ENCODE results near the gene HADH.

HADH gene

DNA sequence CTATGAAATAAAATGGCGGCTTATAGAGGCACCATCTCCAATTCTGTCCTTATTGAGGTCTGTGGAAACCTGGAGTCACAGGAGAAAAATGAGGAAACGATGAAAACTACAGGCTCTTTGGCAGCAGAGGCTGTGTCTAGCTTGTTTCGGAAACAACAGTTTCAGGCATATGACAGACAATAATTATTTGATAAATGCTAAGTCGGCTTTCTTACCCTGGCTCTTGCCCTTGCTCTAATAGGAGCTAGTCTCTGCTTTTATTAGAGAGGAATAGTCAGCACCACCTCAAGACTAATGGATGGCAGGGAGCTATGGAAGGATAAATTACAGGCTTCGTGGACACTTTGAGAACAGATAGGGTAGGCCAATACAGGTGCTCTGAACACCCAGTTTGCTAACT lies 24.3 kb downstream of the HADH start:
- Histone ChIP-seq H3K27me3 (ENCODE audit: insufficient read depth, low read length) (no peaks in the 10 kb centered on the region), H3K27ac (ENCODE audit: low read length) (no peak overlapping the region), H3K4me1 (ENCODE audit: insufficient read depth, low read length) (no peaks in the 10 kb centered on the region), H3K9me3 (ENCODE audit: insufficient read depth, low read depth, low read length) (no peaks in the 10 kb centered on the region), H3K4me3 (ENCODE audit: low read length) (no peak overlapping the region), H3K36me3 (ENCODE audit: insufficient read depth, low read depth, low read length) (peaks cover 54% of the 10 kb centered on the region), H3K9ac (ENCODE audit: low read depth, low read length) (no peak overlapping the region)

GRCh38 chr4:108018040-108018883 lies 28.6 kb downstream of the HADH start:
- no peaks in the 10 kb centered on the region for H3K27me3 ChIP-seq (ENCODE audit: insufficient read depth, low read length)
- H3K9ac ChIP-seq (ENCODE audit: low read depth, low read length): no peak overlapping the region
- no peaks in the 10 kb centered on the region for H3K4me1 ChIP-seq (ENCODE audit: insufficient read depth, low read length)
- no peak overlapping the region for H3K27ac ChIP-seq (ENCODE audit: low read length)
- H3K9me3 ChIP-seq (ENCODE audit: insufficient read depth, low read depth, low read length): no peaks in the 10 kb centered on the region
- no peak overlapping the region for H3K4me3 ChIP-seq (ENCODE audit: low read length)
- peaks cover 58% of the 10 kb centered on the region for H3K36me3 ChIP-seq (ENCODE audit: insufficient read depth, low read depth, low read length)

DNA sequence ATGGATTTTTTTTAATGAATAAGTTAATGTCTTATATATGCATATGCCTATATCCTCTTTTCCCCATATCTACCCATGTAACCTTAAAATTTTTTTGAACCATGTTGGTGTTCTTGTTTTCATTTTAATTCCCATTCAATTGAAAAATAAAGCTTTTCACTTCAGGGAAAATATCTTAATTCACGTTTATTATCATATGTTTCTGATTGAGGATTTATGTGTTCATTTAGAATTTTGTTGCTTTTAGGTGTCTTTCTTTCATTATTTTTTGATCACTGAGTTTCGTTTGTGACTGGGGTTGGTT lies 29.1 kb downstream of the HADH start:
- Histone ChIP-seq H3K27ac (ENCODE audit: low read length) (no peak overlapping the region), H3K9me3 (ENCODE audit: insufficient read depth, low read depth, low read length) (no peaks in the 10 kb centered on the region), H3K4me1 (ENCODE audit: insufficient read depth, low read length) (no peaks in the 10 kb centered on the region), H3K4me3 (ENCODE audit: low read length) (no peak overlapping the region), H3K27me3 (ENCODE audit: insufficient read depth, low read length) (no peaks in the 10 kb centered on the region), H3K36me3 (ENCODE audit: insufficient read depth, low read depth, low read length) (peaks cover 63% of the 10 kb centered on the region), H3K9ac (ENCODE audit: low read depth, low read length) (no peak overlapping the region)

DNA sequence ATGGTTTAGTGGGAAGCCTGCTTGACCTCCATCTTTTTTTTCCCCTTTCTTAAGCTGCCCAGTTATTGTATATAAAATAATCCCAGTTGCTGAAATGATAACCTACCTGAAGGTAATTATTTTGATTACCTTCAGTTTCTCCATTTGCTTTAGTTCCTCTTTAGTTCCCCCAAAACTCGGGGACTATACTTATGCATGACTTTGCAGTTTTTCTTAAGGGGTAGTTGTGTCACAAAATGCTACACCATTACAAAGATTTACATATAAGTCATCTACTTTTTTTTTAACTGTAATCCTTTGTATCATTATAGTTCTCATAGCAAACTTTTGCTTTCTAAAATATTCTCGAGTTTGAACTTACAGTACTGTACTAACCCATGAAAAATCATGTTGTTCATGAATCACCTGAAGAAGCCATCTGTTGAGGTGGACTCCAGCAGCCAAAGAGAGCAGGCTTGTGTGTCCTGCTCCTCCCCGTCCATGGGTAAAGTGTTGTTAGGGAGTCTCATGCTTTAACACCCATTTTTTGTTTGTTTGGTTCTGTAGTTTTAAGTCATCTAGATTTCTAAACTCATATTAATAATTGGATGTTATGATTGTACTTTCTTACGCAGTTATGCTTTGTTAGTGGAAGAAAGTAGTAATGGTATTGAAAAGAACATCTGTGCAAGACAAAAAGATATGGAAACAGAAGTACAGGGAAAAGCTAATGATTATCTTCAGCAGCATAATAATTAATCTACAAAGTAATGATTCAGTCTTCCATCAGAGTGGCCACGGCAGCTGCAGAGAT lies 34.6 kb downstream of the HADH start:
- no peaks in the 10 kb centered on the region for H3K27me3 ChIP-seq (ENCODE audit: insufficient read depth, low read length)
- no peak overlapping the region for H3K9ac ChIP-seq (ENCODE audit: low read depth, low read length)
- H3K4me1 ChIP-seq (ENCODE audit: insufficient read depth, low read length): no peaks in the 10 kb centered on the region
- no peaks in the 10 kb centered on the region for H3K9me3 ChIP-seq (ENCODE audit: insufficient read depth, low read depth, low read length)
- peaks cover 71% of the 10 kb centered on the region for H3K36me3 ChIP-seq (ENCODE audit: insufficient read depth, low read depth, low read length)
- no peak overlapping the region for H3K4me3 ChIP-seq (ENCODE audit: low read length)
- H3K27ac ChIP-seq (ENCODE audit: low read length): no peak overlapping the region

- H3K4me1 ChIP-seq (ENCODE audit: insufficient read depth, low read length): no peaks in the 10 kb centered on the region
- no peak overlapping the region for H3K27ac ChIP-seq (ENCODE audit: low read length)
- no peaks in the 10 kb centered on the region for H3K27me3 ChIP-seq (ENCODE audit: insufficient read depth, low read length)
- H3K36me3 ChIP-seq (ENCODE audit: insufficient read depth, low read depth, low read length): peaks cover 67% of the 10 kb centered on the region
- H3K9ac ChIP-seq (ENCODE audit: low read depth, low read length): no peak overlapping the region
- no peak overlapping the region for H3K4me3 ChIP-seq (ENCODE audit: low read length)
- H3K9me3 ChIP-seq (ENCODE audit: insufficient read depth, low read depth, low read length): no peaks in the 10 kb centered on the region
Measured at GRCh38 chr4:108024878-108025165, 35.1 kb downstream of the HADH start.

DNA sequence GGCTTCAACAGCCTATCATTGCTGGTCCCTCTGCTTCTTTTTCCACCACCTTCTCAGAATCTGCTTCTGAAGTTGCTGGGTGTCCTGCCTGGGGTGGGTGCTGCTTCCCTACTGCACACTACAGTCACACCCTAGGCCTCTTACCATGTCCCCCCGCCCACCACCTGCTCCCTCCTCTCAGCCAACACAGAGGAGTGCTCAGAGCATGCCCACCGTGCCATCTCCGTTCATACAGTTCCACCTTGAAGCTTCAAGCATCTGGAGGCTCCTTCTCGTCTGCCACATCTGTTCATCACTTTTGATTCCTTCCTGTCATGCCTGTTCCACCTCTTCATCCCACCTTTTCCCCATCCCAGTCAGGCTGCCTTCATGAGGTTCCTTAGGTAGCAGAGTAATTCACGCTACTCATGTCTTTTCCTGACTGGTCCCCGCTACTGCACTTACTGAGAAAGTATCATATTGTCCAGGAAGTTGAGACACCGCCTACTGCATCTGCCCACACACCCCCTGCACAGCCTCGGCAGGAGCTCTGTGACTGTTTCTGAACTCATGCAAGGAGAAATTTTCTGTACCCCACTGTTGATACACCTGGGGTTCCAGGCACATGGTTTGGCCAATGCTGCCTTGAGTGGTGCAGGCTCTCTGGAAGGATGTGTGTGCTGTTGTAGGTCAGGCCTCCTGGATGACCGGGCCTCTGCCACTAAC lies 39.5 kb downstream of the HADH start:
- Histone ChIP-seq H3K9me3 (ENCODE audit: insufficient read depth, low read depth, low read length) (no peaks in the 10 kb centered on the region), H3K4me1 (ENCODE audit: insufficient read depth, low read length) (no peaks in the 10 kb centered on the region), H3K36me3 (ENCODE audit: insufficient read depth, low read depth, low read length) (peaks cover 52% of the 10 kb centered on the region), H3K9ac (ENCODE audit: low read depth, low read length) (no peak overlapping the region), H3K4me3 (ENCODE audit: low read length) (no peak overlapping the region), H3K27ac (ENCODE audit: low read length) (no peak overlapping the region), H3K27me3 (ENCODE audit: insufficient read depth, low read length) (no peaks in the 10 kb centered on the region)

DNA sequence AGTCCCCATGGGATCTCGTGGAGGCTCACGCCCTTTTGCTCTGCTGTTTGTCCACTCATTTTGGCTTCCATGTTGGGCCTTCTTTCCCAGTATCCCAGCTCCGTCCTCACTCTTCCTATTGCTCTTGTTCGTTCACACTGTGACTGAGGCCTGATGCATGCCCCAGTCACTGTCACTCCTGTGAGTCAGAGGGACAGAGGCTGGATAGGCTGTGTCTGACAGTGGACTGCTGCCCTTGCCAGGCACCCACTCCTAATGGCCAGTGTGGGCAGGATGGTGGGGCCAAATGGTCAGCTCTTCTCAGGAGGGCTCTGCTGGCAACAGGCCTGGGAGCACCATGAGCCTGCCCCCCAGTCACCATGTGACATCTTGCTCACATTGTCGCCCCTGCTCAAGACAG lies 40.0 kb downstream of the HADH start:
- H3K36me3 ChIP-seq (ENCODE audit: insufficient read depth, low read depth, low read length): peaks cover 52% of the 10 kb centered on the region
- H3K9ac ChIP-seq (ENCODE audit: low read depth, low read length): no peak overlapping the region
- no peaks in the 10 kb centered on the region for H3K4me1 ChIP-seq (ENCODE audit: insufficient read depth, low read length)
- H3K9me3 ChIP-seq (ENCODE audit: insufficient read depth, low read depth, low read length): no peaks in the 10 kb centered on the region
- no peak overlapping the region for H3K27ac ChIP-seq (ENCODE audit: low read length)
- no peak overlapping the region for H3K4me3 ChIP-seq (ENCODE audit: low read length)
- H3K27me3 ChIP-seq (ENCODE audit: insufficient read depth, low read length): no peaks in the 10 kb centered on the region

DNA sequence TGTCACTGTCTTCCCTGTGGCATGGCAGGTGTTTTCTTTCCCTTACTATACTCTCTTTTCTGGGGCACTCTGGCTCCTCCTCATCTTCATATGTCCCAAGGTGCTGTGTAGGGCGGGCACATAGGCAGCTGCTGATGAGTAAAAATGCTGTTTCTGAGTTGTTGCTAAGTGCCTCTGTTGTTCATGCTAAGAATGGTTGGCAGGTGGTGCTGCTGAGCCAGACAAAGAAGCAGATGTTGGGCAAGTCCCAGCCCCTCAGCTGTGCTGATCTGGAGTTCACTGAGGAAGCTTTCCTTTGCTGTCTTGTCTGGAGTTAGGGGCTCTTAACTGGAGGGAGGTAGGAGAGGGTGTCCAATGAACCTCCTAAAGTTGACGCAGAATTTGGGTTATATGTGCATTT lies 40.6 kb downstream of the HADH start:
- no peak overlapping the region for H3K9ac ChIP-seq (ENCODE audit: low read depth, low read length)
- no peak overlapping the region for H3K27ac ChIP-seq (ENCODE audit: low read length)
- no peak overlapping the region for H3K4me3 ChIP-seq (ENCODE audit: low read length)
- H3K36me3 ChIP-seq (ENCODE audit: insufficient read depth, low read depth, low read length): peaks cover 52% of the 10 kb centered on the region
- no peaks in the 10 kb centered on the region for H3K4me1 ChIP-seq (ENCODE audit: insufficient read depth, low read length)
- no peaks in the 10 kb centered on the region for H3K27me3 ChIP-seq (ENCODE audit: insufficient read depth, low read length)
- no peaks in the 10 kb centered on the region for H3K9me3 ChIP-seq (ENCODE audit: insufficient read depth, low read depth, low read length)

DNA sequence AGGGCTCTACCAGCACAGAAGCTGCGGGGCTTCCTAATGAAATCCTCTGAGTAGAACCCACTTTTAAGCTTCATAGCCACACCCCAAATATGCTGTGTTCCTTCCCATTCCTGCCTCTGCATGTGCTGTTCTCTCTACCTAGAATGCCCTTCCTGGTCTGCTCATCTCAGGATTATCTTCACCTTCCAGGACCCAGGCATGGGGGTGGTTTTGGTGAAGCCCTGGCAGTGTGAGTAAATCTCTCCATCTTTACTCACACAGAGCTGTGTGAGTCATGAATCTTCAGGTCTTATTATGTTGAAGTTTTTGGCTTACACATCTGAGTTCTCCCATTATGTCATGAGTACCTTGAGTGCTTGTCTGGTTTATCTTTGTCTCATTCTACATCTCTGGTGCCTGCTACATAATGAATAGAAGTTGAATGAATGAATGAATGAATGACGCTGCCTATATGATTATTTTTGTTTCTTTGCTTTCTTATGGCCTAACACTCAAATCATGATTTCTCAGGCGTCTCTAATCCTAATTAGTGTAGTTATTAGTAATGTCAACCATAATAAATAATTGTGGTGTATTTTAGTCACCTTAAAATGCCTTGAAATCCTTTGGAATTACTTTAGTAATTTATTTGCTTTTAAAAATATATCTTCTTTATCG lies 41.9 kb downstream of the HADH start:
- H3K36me3 ChIP-seq (ENCODE audit: insufficient read depth, low read depth, low read length): peaks cover 57% of the 10 kb centered on the region
- H3K9me3 ChIP-seq (ENCODE audit: insufficient read depth, low read depth, low read length): no peaks in the 10 kb centered on the region
- H3K9ac ChIP-seq (ENCODE audit: low read depth, low read length): no peak overlapping the region
- no peak overlapping the region for H3K27ac ChIP-seq (ENCODE audit: low read length)
- no peaks in the 10 kb centered on the region for H3K27me3 ChIP-seq (ENCODE audit: insufficient read depth, low read length)
- no peaks in the 10 kb centered on the region for H3K4me1 ChIP-seq (ENCODE audit: insufficient read depth, low read length)
- no peak overlapping the region for H3K4me3 ChIP-seq (ENCODE audit: low read length)

DNA sequence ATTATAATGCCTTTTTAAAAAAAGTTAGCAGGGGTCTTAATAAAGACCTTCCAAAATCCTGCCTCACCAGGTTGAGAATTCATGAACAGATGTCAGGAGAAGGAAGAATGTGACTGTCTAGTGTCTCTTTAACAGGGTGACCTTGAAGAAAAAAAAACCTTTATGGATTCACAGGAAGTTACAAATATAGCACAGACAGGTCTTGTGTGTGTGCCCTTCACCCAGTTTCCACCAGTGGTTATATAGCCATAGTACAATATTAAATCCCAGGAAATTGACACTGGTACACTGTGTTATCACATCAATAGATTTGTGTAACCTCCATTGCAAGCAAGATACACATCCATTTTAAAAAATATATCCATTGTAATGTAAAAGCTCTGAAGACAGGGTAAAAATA lies 43.7 kb downstream of the HADH start:
- Histone ChIP-seq H3K4me1 (ENCODE audit: insufficient read depth, low read length) (no peaks in the 10 kb centered on the region), H3K9ac (ENCODE audit: low read depth, low read length) (no peak overlapping the region), H3K36me3 (ENCODE audit: insufficient read depth, low read depth, low read length) (peaks cover 46% of the 10 kb centered on the region), H3K27ac (ENCODE audit: low read length) (no peak overlapping the region), H3K27me3 (ENCODE audit: insufficient read depth, low read length) (no peaks in the 10 kb centered on the region), H3K9me3 (ENCODE audit: insufficient read depth, low read depth, low read length) (no peaks in the 10 kb centered on the region), H3K4me3 (ENCODE audit: low read length) (no peak overlapping the region)

GRCh38 chr4:108034565-108034964 lies 44.9 kb downstream of the HADH start:
- Histone ChIP-seq H3K36me3 (ENCODE audit: insufficient read depth, low read depth, low read length) (peaks cover 36% of the 10 kb centered on the region), H3K9me3 (ENCODE audit: insufficient read depth, low read depth, low read length) (no peaks in the 10 kb centered on the region), H3K4me1 (ENCODE audit: insufficient read depth, low read length) (no peaks in the 10 kb centered on the region), H3K27me3 (ENCODE audit: insufficient read depth, low read length) (no peaks in the 10 kb centered on the region), H3K9ac (ENCODE audit: low read depth, low read length) (no peak overlapping the region), H3K27ac (ENCODE audit: low read length) (no peak overlapping the region), H3K4me3 (ENCODE audit: low read length) (no peak overlapping the region)
